ENCODE measurements around the gene INS.

- TF ChIP-seq CTCF (IDR thresholded peaks at IDR 0.05) (no peak), ZFX (IDR thresholded peaks at IDR 0.05; ENCODE audit: borderline replicate concordance) (no peak)
Measured at GRCh38 chr11:2176389-2176900, 15.4 kb upstream of the INS start.
